ENCODE data around the gene IFT172.
"Not testable (repeated sequence)": the region's sequence is repeated elsewhere in the genome, so short reads cannot be mapped to it uniquely, and the experiment has no call there.

DNA sequence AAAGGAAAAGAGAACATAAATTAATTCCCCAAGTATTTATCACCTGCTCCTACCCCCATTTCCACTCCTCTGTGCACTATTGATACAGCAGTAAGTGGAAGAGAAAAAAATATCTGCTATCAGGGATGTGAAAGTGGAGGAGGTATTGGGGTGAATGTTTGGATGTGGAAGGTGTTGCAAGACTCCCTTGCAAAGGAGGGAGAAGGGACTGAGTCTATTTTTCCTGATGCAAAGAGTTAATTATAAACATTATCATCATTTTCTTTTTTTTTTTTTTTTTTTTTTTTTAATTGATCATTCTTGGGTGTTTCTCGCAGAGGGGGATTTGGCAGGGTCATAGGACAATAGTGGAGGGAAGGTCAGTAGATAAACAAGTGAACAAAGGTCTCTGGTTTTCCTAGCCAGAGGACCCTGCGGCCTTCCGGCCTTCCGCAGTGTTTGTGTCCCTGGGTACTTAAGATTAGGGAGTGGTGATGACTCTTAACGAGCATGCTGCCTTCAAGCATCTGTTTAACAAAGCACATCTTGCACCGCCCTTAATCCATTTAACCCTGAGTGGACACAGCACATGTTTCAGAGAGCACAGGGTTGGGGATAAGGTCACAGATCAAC, 49.4 kb upstream of the IFT172 start:
- TF ChIP-seq, protein P1, sequence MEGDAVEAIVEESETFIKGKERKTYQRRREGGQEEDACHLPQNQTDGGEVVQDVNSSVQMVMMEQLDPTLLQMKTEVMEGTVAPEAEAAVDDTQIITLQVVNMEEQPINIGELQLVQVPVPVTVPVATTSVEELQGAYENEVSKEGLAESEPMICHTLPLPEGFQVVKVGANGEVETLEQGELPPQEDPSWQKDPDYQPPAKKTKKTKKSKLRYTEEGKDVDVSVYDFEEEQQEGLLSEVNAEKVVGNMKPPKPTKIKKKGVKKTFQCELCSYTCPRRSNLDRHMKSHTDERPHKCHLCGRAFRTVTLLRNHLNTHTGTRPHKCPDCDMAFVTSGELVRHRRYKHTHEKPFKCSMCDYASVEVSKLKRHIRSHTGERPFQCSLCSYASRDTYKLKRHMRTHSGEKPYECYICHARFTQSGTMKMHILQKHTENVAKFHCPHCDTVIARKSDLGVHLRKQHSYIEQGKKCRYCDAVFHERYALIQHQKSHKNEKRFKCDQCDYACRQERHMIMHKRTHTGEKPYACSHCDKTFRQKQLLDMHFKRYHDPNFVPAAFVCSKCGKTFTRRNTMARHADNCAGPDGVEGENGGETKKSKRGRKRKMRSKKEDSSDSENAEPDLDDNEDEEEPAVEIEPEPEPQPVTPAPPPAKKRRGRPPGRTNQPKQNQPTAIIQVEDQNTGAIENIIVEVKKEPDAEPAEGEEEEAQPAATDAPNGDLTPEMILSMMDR (IDR thresholded peaks at IDR 0.05; ENCODE audit: insufficient read depth, low read length, poor library complexity, severe bottlenecking): not testable (repeated sequence)
- TF ChIP-seq EZH2phosphoT487 (conservative IDR thresholded peaks at IDR 0.05; ENCODE audit: low read length): not testable (repeated sequence)

Data from SU-DHL-6 (cell line).